ENCODE data around the gene DCDC2. TPM values are rescaled to one million over a fixed set of nuclear protein-coding genes. Genes with fewer than 3 reads are reported as not detected.
"Not testable (repeated sequence)": the region's sequence is repeated elsewhere in the genome, so short reads cannot be mapped to it uniquely, and the experiment has no call there.

Gene DCDC2
- total and polyA plus RNA-seq, 4 donors, result 0.13 TPM; not detected in 3

DNA sequence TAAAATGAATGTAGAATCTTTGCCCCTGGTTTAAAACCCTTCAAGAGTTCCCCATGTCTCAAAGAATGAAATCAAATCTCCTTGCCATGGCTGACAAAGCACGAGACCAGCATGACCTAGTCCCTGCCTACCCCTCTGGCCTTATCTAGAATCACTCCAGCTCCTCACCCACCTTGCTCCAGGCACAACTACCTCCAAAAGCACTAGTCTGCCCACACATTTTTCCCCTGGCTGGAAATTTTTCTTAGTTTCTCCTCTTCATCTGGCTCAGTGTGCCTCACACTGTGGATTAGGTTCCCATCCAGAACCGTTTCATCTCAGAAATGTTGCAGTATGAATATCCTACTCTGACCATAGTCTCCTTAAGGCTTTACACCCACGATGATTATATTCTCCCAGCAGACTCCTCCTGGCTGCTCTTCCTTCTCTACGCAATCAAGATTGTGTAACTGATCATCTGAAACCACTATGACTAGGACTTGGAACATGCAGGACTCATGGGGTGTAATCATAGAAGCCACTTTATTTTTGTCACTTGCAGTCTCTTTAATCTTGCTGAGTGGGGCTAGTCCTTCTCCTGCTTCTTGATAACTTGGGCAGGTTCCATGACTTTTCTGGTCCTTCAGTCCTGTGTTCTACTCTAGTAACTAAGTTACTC lies 37.0 kb upstream of the DCDC2 start:
- Histone ChIP-seq H3K27me3 (ENCODE audit: control insufficient read depth in 1 of 2, insufficient read depth in 2 of 2, low read length in 1 of 2) (no peaks in the 10 kb centered on the region), H3K4me3 (ENCODE audit: low read length in 2 of 2) (no peak overlapping the region), H3K9me3 (ENCODE audit: control insufficient read depth, low read length) (no peaks in the 10 kb centered on the region), H3K36me3 (ENCODE audit: control insufficient read depth in 1 of 2, insufficient read depth in 2 of 2, low read length in 1 of 2) (peaks cover 0 to 4% of the 10 kb centered on the region in 2 donors), H3K4me1 (ENCODE audit: control insufficient read depth in 1 of 2, insufficient read depth in 2 of 2, low read length in 2 of 2) (no peaks in the 10 kb centered on the region), H3K27ac (ENCODE audit: low read depth in 1 of 2, low read length in 2 of 2) (no peak overlapping the region)
- ATAC-seq (ENCODE audit: low FRiP score) (no peak), DNase-seq (no peak)
- intact Hi-C loops (cut with DNase I), result loop anchor here in 1 of 2 donors (5.0 kb wide), 1 partner anchor 113 kb away; no protein-coding TSS in a partner anchor
- WGBS, 2 donors, result 83 to 85% methylated on average over 4 of the region's 4 CpGs

DNA sequence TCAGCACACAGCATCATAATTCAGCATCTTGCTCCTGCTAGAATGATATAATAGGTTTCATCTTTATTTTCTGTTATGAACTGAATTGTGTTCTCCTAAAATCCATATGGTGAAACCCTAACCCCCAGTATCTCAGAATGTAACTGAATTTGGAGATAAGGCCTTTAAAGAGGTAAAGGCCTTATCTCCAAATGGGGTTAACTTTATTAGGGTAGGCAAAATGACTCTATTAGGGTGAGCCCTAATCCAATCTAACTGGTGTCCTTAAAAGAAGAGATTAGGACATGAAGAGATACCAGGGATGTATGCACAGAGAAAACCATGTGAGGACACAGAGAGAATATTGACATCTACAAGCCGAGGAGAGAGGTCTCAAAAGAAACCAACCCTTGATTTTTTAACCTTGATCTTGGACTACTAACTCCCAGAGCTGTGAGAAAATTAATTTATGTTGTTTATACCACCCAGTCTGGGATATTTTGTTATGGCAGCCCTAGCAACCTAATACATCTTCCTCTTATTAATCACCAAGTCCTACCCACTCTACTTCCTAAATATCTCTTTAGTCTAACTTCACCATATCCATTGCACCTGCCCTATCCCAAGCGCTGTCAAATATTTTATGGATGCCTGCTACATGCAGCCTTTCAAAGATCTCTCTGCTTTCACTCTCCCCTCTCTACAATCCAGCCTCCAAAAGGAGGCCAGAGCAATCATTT lies 36.4 kb upstream of the DCDC2 start:
- WGBS, 2 donors, result 93 to 95% methylated on average over 2 of the region's 2 CpGs
- ATAC-seq (ENCODE audit: low FRiP score), result no peak
- no peak for DNase-seq
- no peaks in the 10 kb centered on the region for H3K9me3 ChIP-seq (ENCODE audit: control insufficient read depth, low read length)
- no peaks in the 10 kb centered on the region for H3K27me3 ChIP-seq (ENCODE audit: control insufficient read depth in 1 of 2, insufficient read depth in 2 of 2, low read length in 1 of 2)
- peaks cover 0 to 4% of the 10 kb centered on the region in 2 donors for H3K36me3 ChIP-seq (ENCODE audit: control insufficient read depth in 1 of 2, insufficient read depth in 2 of 2, low read length in 1 of 2)
- H3K27ac ChIP-seq (ENCODE audit: low read depth in 1 of 2, low read length in 2 of 2), result no peak overlapping the region
- intact Hi-C loops (cut with DNase I), result loop anchor here in 1 of 2 donors (5.0 kb wide), 1 partner anchor 112 kb away; no protein-coding TSS in a partner anchor
- H3K4me3 ChIP-seq (ENCODE audit: low read length in 2 of 2), result no peak overlapping the region
- no peaks in the 10 kb centered on the region for H3K4me1 ChIP-seq (ENCODE audit: control insufficient read depth in 1 of 2, insufficient read depth in 2 of 2, low read length in 2 of 2)

DNA sequence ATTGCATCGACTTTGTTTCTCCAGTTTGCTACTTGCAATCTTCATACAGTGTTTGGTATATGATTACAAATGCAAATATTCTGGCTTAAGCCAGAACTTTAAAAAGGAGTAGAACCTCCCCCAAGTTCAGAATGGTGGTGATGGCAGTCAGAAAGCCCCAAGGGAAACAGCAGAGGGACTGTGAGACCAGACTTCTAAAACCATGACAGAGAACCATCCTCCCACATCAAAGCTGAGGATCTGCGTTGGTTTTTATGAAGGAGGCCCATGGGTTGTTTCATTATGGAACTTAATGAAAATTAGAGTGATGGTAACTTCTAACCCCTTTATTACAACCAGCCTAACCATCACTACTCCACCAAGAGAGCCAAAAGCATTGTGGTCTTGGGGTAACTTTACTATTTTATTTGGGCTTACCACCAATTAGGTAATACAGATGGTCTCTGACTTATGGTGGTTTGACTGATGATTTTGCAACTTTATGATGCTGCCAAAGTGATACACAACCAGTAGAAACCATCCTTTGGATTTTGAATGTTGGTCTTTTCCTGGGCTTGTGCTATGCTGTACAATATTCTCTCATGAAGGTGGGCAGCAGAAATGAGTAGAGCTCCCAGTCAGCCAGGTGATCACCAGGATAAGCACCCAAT lies 34.0 kb upstream of the DCDC2 start:
- H3K36me3 ChIP-seq (ENCODE audit: control insufficient read depth in 1 of 2, insufficient read depth in 2 of 2, low read length in 1 of 2), result peaks cover 0 to 4% of the 10 kb centered on the region in 2 donors
- 84 to 90% methylated on average over 2 of the region's 2 CpGs for WGBS, 2 donors
- no peak overlapping the region for H3K27ac ChIP-seq (ENCODE audit: low read depth in 1 of 2, low read length in 2 of 2)
- no peaks in the 10 kb centered on the region for H3K27me3 ChIP-seq (ENCODE audit: control insufficient read depth in 1 of 2, insufficient read depth in 2 of 2, low read length in 1 of 2)
- no peaks in the 10 kb centered on the region for H3K4me1 ChIP-seq (ENCODE audit: control insufficient read depth in 1 of 2, insufficient read depth in 2 of 2, low read length in 2 of 2)
- no peak overlapping the region for H3K4me3 ChIP-seq (ENCODE audit: low read length in 2 of 2)
- ATAC-seq (ENCODE audit: low FRiP score), result no peak
- H3K9me3 ChIP-seq (ENCODE audit: control insufficient read depth, low read length), result no peaks in the 10 kb centered on the region
- intact Hi-C loops (cut with DNase I), result loop anchor here in 1 of 2 donors (5.0 kb wide), 1 partner anchor 110 kb away; no protein-coding TSS in a partner anchor
- DNase-seq, result no peak

DNA sequence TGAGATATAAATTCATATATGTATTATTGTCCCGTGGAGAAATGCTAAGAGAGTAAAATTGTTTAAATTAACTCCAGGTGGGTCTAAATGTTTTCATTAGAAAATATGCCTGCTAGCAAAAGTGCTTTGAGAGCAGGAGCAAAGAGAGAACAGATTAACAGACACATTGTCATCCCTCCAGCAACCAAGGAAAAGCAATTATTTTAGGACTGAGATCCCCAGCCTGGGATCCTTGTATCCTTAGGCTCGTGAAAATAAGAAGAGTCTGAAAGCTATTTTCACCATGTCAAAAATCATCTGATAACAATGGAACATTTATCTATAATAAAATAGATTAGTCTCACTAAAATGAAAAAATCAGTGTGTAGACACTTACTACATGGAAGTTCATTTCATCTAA lies 33.3 kb upstream of the DCDC2 start:
- WGBS, 2 donors, result 47 to 53% methylated on average over 2 of the region's 2 CpGs
- intact Hi-C loops (cut with DNase I), result loop anchor here in 1 of 2 donors (5.0 kb wide), 1 partner anchor 109 kb away; no protein-coding TSS in a partner anchor

DNA sequence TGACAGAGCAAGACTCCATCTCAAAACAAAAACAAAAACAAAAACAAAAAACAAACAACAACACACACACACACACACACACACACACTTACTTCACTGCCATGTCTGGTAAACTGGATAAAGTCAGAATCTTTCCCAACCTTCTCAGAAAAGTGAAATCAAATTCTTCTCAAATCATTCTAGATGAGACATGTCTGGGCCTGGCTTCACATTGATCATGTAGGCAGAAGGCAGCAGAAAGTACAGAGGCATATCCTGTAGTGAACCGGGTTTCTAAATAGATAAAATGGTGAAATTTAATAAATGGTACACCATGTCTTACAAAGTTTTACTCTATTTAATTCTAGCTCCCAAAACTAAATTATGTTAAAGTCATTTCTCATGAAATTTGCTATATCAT lies 30.0 kb upstream of the DCDC2 start:
- DNase-seq (no peak), ATAC-seq (ENCODE audit: low FRiP score) (no peak)
- Histone ChIP-seq H3K9me3 (ENCODE audit: control insufficient read depth, low read length) (no peaks in the 10 kb centered on the region), H3K27me3 (ENCODE audit: control insufficient read depth in 1 of 2, insufficient read depth in 2 of 2, low read length in 1 of 2) (no peaks in the 10 kb centered on the region), H3K4me3 (ENCODE audit: low read length in 2 of 2) (no peak overlapping the region), H3K36me3 (ENCODE audit: control insufficient read depth in 1 of 2, insufficient read depth in 2 of 2, low read length in 1 of 2) (no peaks in the 10 kb centered on the region), H3K4me1 (ENCODE audit: control insufficient read depth in 1 of 2, insufficient read depth in 2 of 2, low read length in 2 of 2) (no peaks in the 10 kb centered on the region), H3K27ac (ENCODE audit: low read depth in 1 of 2, low read length in 2 of 2) (no peak overlapping the region)
- intact Hi-C loops (cut with DNase I), result no loop called here
- 78 to 86% methylated on average over 1 of the region's 1 CpG for WGBS, 2 donors

More for the DNA sequence above, 33.3 kb upstream of the DCDC2 start:
- no peaks in the 10 kb centered on the region for H3K9me3 ChIP-seq (ENCODE audit: control insufficient read depth, low read length)
- ATAC-seq (ENCODE audit: low FRiP score) (no peak), DNase-seq (no peak)
- no peak overlapping the region for H3K27ac ChIP-seq (ENCODE audit: low read depth in 1 of 2, low read length in 2 of 2)
- H3K4me3 ChIP-seq (ENCODE audit: low read length in 2 of 2), result no peak overlapping the region
- no peaks in the 10 kb centered on the region for H3K4me1 ChIP-seq (ENCODE audit: control insufficient read depth in 1 of 2, insufficient read depth in 2 of 2, low read length in 2 of 2)
- H3K36me3 ChIP-seq (ENCODE audit: control insufficient read depth in 1 of 2, insufficient read depth in 2 of 2, low read length in 1 of 2), result no peaks in the 10 kb centered on the region
- H3K27me3 ChIP-seq (ENCODE audit: control insufficient read depth in 1 of 2, insufficient read depth in 2 of 2, low read length in 1 of 2), result no peaks in the 10 kb centered on the region

DNA sequence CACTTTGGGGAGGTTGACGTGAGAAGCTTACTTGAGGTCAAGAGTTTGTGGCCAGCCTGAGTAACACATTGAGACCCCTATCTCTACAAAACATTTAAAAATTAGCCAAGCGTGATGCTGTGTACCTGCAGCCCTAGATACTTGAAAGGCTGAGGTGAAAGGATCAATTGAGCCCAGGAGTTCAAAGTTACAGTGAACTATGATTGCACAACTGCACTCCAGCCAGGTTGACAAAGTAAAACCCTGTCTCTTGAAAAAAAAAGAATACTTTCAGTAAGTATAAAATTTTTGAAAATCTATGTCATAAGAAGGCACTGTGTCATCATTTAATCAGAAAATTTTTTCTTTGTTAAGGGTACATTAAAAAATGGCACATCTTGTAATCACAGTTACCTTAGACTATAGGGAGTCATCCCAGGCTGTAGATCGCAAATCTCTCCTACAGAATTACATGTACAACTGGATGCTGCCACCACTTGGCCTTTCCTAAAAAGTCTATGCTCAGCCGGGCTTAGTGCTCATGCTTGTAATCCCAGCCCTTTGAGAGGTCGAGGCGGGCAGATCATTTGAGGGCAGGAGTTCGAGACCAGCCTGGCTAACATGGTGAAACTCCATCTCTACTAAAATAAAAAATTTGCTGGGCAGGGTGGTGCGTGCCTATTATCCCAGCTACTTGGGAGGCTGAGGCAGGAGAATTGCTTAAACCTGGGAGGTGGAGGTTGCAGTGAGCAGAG lies 27.8 kb upstream of the DCDC2 start:
- WGBS, 2 donors, result 71 to 73% methylated on average over 8 of the region's 8 CpGs
- DNase-seq, result no peak
- Histone ChIP-seq H3K9me3 (ENCODE audit: control insufficient read depth, low read length) (no peaks in the 10 kb centered on the region), H3K4me1 (ENCODE audit: control insufficient read depth in 1 of 2, insufficient read depth in 2 of 2, low read length in 2 of 2) (no peaks in the 10 kb centered on the region), H3K27ac (ENCODE audit: low read depth in 1 of 2, low read length in 2 of 2) (no peak overlapping the region), H3K4me3 (ENCODE audit: low read length in 2 of 2) (no peak overlapping the region), H3K27me3 (ENCODE audit: control insufficient read depth in 1 of 2, insufficient read depth in 2 of 2, low read length in 1 of 2) (no peaks in the 10 kb centered on the region), H3K36me3 (ENCODE audit: control insufficient read depth in 1 of 2, insufficient read depth in 2 of 2, low read length in 1 of 2) (no peaks in the 10 kb centered on the region)
- intact Hi-C loops (cut with DNase I), result no loop called here
- ATAC-seq (ENCODE audit: low FRiP score), result no peak

DNA sequence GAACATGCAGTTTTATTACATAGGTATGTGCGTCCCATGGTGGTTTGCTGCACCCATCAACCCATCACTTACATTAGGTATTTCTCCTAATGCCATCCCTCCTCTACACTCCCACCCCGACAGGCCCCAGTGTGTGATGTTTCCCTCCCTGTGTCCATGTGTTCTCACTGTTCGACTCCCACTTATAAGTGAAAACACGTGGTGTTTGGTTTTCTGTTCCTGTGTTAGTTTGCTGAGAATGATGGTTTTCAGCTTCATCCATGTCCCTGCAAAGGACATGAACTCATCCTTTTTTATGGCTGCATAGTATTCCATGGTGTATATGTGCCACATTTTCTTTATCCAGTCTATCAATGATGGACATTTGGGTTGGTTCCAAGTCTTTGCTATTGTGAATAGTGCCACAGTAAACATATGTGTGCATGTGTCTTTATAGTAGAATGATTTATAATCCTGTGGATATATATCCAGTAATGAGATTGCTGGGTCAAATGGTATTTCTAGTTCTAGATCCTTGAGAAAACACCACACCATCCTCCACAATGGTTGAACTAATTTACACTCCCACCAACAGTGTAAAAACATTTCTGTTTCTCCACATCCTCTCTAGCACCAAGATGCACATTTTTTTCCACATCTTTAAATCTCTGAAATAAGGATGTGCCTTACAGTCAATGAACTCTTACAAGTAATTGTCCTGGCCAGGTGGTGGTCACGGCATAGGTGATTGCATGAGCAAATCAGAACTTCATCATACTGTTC lies 26.7 kb upstream of the DCDC2 start:
- H3K9me3 ChIP-seq (ENCODE audit: control insufficient read depth, low read length); DNase-seq; H3K27ac ChIP-seq (ENCODE audit: low read depth in 1 of 2, low read length in 2 of 2); H3K4me1 ChIP-seq (ENCODE audit: control insufficient read depth in 1 of 2, insufficient read depth in 2 of 2, low read length in 2 of 2); ATAC-seq (ENCODE audit: low FRiP score); H3K27me3 ChIP-seq (ENCODE audit: control insufficient read depth in 1 of 2, insufficient read depth in 2 of 2, low read length in 1 of 2); H3K4me3 ChIP-seq (ENCODE audit: low read length in 2 of 2); H3K36me3 ChIP-seq (ENCODE audit: control insufficient read depth in 1 of 2, insufficient read depth in 2 of 2, low read length in 1 of 2); intact Hi-C loops (cut with DNase I): not testable (repeated sequence)
- 88 to 92% methylated on average over 5 of the region's 5 CpGs for WGBS, 2 donors
